Measurements from ENCODE around the gene OLA1. TPM values are rescaled to one million over a fixed set of nuclear protein-coding genes. Genes with fewer than 3 reads are reported as not detected.

The OLA1 gene
- total and polyA plus RNA-seq, 2 of the 13 experiments (the other 11 are each of a cell fraction or from before 2014, with no cell fraction given) = 153 to 241 TPM

GRCh38 chr2:174248187-174248997 lies at the start of gene OLA1 (continued):
- no peak for TF ChIP-seq ZBTB40 (IDR thresholded peaks at IDR 0.05)
- peak; percentile 92 for TF ChIP-seq ZBTB40 (CRISPR knock-in tag; IDR thresholded peaks at IDR 0.05)
- TF ChIP-seq MEF2D (CRISPR knock-in tag; IDR thresholded peaks at IDR 0.05) = no peak; the same call in 1 of the 2 replicates
- TF ChIP-seq ZNF329 (CRISPR knock-in tag; IDR thresholded peaks at IDR 0.05; ENCODE audit: low read depth) = peak; percentile 89
- TF ChIP-seq IKZF1 (IDR thresholded peaks at IDR 0.05) = no peak
- peak; percentile 97 for TF ChIP-seq ZNF543 (CRISPR knock-in tag; IDR thresholded peaks at IDR 0.05)
- no peak for TF ChIP-seq PTBP1 (IDR thresholded peaks at IDR 0.05; ENCODE audit: low read depth, low read length, poor library complexity, severe bottlenecking)
- no peak for TF ChIP-seq KDM6A (CRISPR knock-in tag; IDR thresholded peaks at IDR 0.05; ENCODE audit: low read depth)
- TF ChIP-seq, protein P1, sequence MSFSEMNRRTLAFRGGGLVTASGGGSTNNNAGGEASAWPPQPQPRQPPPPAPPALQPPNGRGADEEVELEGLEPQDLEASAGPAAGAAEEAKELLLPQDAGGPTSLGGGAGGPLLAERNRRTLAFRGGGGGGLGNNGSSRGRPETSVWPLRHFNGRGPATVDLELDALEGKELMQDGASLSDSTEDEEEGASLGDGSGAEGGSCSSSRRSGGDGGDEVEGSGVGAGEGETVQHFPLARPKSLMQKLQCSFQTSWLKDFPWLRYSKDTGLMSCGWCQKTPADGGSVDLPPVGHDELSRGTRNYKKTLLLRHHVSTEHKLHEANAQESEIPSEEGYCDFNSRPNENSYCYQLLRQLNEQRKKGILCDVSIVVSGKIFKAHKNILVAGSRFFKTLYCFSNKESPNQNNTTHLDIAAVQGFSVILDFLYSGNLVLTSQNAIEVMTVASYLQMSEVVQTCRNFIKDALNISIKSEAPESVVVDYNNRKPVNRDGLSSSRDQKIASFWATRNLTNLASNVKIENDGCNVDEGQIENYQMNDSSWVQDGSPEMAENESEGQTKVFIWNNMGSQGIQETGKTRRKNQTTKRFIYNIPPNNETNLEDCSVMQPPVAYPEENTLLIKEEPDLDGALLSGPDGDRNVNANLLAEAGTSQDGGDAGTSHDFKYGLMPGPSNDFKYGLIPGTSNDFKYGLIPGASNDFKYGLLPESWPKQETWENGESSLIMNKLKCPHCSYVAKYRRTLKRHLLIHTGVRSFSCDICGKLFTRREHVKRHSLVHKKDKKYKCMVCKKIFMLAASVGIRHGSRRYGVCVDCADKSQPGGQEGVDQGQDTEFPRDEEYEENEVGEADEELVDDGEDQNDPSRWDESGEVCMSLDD (CRISPR knock-in tag; IDR thresholded peaks at IDR 0.05; ENCODE audit: borderline replicate concordance) = peak; percentile 72
- TF ChIP-seq ZNF44 (CRISPR knock-in tag; IDR thresholded peaks at IDR 0.05) = no peak
- peak; percentile 93 for TF ChIP-seq ZNF350 (CRISPR knock-in tag; IDR thresholded peaks at IDR 0.05; ENCODE audit: borderline replicate concordance, low read depth)
- TF ChIP-seq NPAS2 (CRISPR knock-in tag; IDR thresholded peaks at IDR 0.05; ENCODE audit: borderline replicate concordance) = no peak
- peak; percentile 99 for TF ChIP-seq ZNF547 (CRISPR knock-in tag; IDR thresholded peaks at IDR 0.05)
- TF ChIP-seq BCL6 (CRISPR knock-in tag; IDR thresholded peaks at IDR 0.05) = peak; percentile 34
- TF ChIP-seq, protein P2, sequence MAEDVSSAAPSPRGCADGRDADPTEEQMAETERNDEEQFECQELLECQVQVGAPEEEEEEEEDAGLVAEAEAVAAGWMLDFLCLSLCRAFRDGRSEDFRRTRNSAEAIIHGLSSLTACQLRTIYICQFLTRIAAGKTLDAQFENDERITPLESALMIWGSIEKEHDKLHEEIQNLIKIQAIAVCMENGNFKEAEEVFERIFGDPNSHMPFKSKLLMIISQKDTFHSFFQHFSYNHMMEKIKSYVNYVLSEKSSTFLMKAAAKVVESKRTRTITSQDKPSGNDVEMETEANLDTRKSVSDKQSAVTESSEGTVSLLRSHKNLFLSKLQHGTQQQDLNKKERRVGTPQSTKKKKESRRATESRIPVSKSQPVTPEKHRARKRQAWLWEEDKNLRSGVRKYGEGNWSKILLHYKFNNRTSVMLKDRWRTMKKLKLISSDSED (CRISPR knock-in tag; IDR thresholded peaks at IDR 0.05) = peak; percentile 10; the same call in 1 of the 2 replicates

All from HepG2 (cell line).